Measurements from ENCODE around the gene PPP3R1. TPM values are rescaled to one million over a fixed set of nuclear protein-coding genes. Genes with fewer than 3 reads are reported as not detected.

PPP3R1 gene
- total RNA-seq, 1 donor, result 38.4 TPM

- TF ChIP-seq CTCF (IDR thresholded peaks at IDR 0.05; ENCODE audit: insufficient read depth, low read depth, low read length), result no peak
- DNase-seq (ENCODE audit: low read depth), result peak; percentile 61
- no peak overlapping the region for H3K4me3 ChIP-seq (ENCODE audit: low read depth, low read length)
These were observed 13.1 kb downstream of the PPP3R1 start for GRCh38 chr2:68238955-68239822.

GRCh38 chr2:68237976-68238580 lies 14.3 kb downstream of the PPP3R1 start:
- DNase-seq (ENCODE audit: low read depth), result peak; percentile 26
- H3K4me3 ChIP-seq (ENCODE audit: low read depth, low read length), result no peak overlapping the region
- no peak for TF ChIP-seq CTCF (IDR thresholded peaks at IDR 0.05; ENCODE audit: insufficient read depth, low read depth, low read length)

GRCh38 chr2:68237404-68237803 lies 14.9 kb downstream of the PPP3R1 start:
- TF ChIP-seq CTCF (IDR thresholded peaks at IDR 0.05; ENCODE audit: insufficient read depth, low read depth, low read length), result no peak
- no peak overlapping the region for H3K4me3 ChIP-seq (ENCODE audit: low read depth, low read length)
- peak; percentile 70 for DNase-seq (ENCODE audit: low read depth)

GRCh38 chr2:68236876-68237275 lies 15.5 kb downstream of the PPP3R1 start:
- TF ChIP-seq CTCF (IDR thresholded peaks at IDR 0.05; ENCODE audit: insufficient read depth, low read depth, low read length), result no peak
- no peak overlapping the region for H3K4me3 ChIP-seq (ENCODE audit: low read depth, low read length)
- no peak for DNase-seq (ENCODE audit: low read depth)

- no peak overlapping the region for H3K4me3 ChIP-seq (ENCODE audit: low read depth, low read length)
These were observed 16.1 kb downstream of the PPP3R1 start for GRCh38 chr2:68236103-68236734.

GRCh38 chr2:68235090-68235489 lies 17.2 kb downstream of the PPP3R1 start:
- H3K4me3 ChIP-seq (ENCODE audit: low read depth, low read length), result no peak overlapping the region
- TF ChIP-seq CTCF (IDR thresholded peaks at IDR 0.05; ENCODE audit: insufficient read depth, low read depth, low read length), result no peak
- DNase-seq (ENCODE audit: low read depth), result no peak

More at GRCh38 chr2:68236103-68236734, 16.1 kb downstream of the PPP3R1 start:
- no peak for DNase-seq (ENCODE audit: low read depth)
- no peak for TF ChIP-seq CTCF (IDR thresholded peaks at IDR 0.05; ENCODE audit: insufficient read depth, low read depth, low read length)
